G401 (cell line): ENCODE measurements around the gene MT1X. TPM values are rescaled to one million over a fixed set of nuclear protein-coding genes. Genes with fewer than 3 reads are reported as not detected.
"Not testable (repeated sequence)": the region's sequence is repeated elsewhere in the genome, so short reads cannot be mapped to it uniquely, and the experiment has no call there.

Experiments used
- DNase-seq: peaks from one replicate; pipeline ENCODE4 v3.0.0-alpha.2; 2015; ENCODE audit warnings: low spot score
- in situ Hi-C: cut with HindIII; loops from 2 replicates; pipeline ENCODE4 v1.10.0; 2016; ENCODE audit warnings: low sequenced_read_pairs, mixed read lengths
- total RNA-seq: library from RNA; depleted of rRNA; stranded (reverse); fragments of >200 nt; shearing (Covaris generic); gene quantifications from 2 replicates; pipeline ENCODE4 v1.2.3, GENCODE V29; 2014

Gene MT1X
- total RNA-seq, 1 experiment from 2014 or later, result not detected

GRCh38 chr16:56651586-56651985, 30.7 kb upstream of the MT1X start, which contains the start of gene MT1B:
TSS of gene MT1B (plus strand) at chr16:56651886. CDS start at chr16:56651954, 68 bp downstream.
- in situ Hi-C loops, result loop anchor here (5.0 kb wide), 1 partner anchor 39 kb away; no protein-coding TSS in a partner anchor

GRCh38 chr16:56652600-56652999, 29.7 kb upstream of the MT1X start:
- in situ Hi-C loops, result loop anchor here (5.0 kb wide), 1 partner anchor 40 kb away; no protein-coding TSS in a partner anchor
- DNase-seq, result no peak

More at GRCh38 chr16:56651586-56651985, 30.7 kb upstream of the MT1X start, which contains the start of gene MT1B:
- DNase-seq, result no peak

GRCh38 chr16:56653218-56653617, 29.1 kb upstream of the MT1X start:
- no peak for DNase-seq
- in situ Hi-C loops, result loop anchor here (5.0 kb wide), 1 partner anchor 41 kb away; no protein-coding TSS in a partner anchor

- peak; percentile 91 for DNase-seq
- in situ Hi-C loops, result no loop called here
These were observed 24.5 kb upstream of the MT1X start, which contains the start of gene MT1F for GRCh38 chr16:56657555-56658326. TSS of gene MT1F (plus strand) at chr16:56657959. CDS start at chr16:56658059, 100 bp downstream.

GRCh38 chr16:56658327-56658875, 23.9 kb upstream of the MT1X start:
- no peak for DNase-seq
- in situ Hi-C loops, result no loop called here

GRCh38 chr16:56662357-56663354, 19.6 kb upstream of the MT1X start:
- no peak for DNase-seq
- in situ Hi-C loops, result no loop called here

GRCh38 chr16:56664506-56664905, 17.8 kb upstream of the MT1X start:
- in situ Hi-C loops, result no loop called here

GRCh38 chr16:56665286-56666261, 16.7 kb upstream of the MT1X start:
- in situ Hi-C loops, DNase-seq: not testable (repeated sequence)

More at GRCh38 chr16:56664506-56664905, 17.8 kb upstream of the MT1X start:
- DNase-seq, result no peak

- no peak for DNase-seq
- in situ Hi-C loops, result no loop called here
These were observed 14.4 kb upstream of the MT1X start, which contains the start of gene MT1G for GRCh38 chr16:56667581-56668571. TSS of gene MT1G (minus strand) at chr16:56668065. CDS start at chr16:56667993, 72 bp downstream.

GRCh38 chr16:56669005-56669839, 13.0 kb upstream of the MT1X start, which contains the start of gene MT1H:
TSS of gene MT1H (plus strand) at chr16:56669814. CDS start at chr16:56669885, 71 bp downstream.
- DNase-seq, result no peak
- in situ Hi-C loops, result no loop called here

GRCh38 chr16:56669840-56670619, 12.2 kb upstream of the MT1X start:
- in situ Hi-C loops, result no loop called here
- no peak for DNase-seq

GRCh38 chr16:56670620-56670934, 11.7 kb upstream of the MT1X start:
- DNase-seq, result no peak
- in situ Hi-C loops, result no loop called here

- DNase-seq, in situ Hi-C loops: not testable (repeated sequence)
These were observed 10.6 kb upstream of the MT1X start for GRCh38 chr16:56671691-56672090.

- in situ Hi-C loops, DNase-seq: not testable (repeated sequence)
These were observed 10.1 kb upstream of the MT1X start for GRCh38 chr16:56672171-56672570.
